ENCODE results near the gene AAMDC.
"Not testable (repeated sequence)": the region's sequence is repeated elsewhere in the genome, so short reads cannot be mapped to it uniquely, and the experiment has no call there.

The AAMDC gene

DNA sequence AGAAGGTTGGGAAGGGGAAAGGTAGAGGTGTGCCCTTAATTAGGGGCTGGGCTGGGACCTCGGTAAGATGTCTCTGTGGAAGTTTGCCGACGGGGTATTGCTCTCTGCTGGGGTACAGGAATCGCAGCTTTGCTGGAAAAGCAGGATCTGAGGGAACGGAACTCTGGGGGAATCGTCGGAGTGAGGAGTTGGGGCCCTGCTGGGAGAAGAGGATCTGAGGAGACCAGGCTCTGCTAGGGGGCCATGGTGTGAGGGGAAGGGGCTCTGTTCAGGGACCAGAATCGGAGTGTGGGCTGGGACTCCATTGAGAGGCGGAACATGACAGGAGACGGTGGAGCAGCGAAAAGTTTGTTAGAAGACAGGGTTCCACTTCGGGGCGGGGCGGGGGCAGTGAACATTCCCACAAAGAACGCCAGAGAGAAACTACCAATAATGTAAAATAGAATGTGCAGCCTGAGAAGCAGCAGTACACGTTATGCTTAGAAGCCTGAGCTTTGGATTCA, 456 bp downstream of the AAMDC start:
- peak; percentile 7 for DNase-seq (ENCODE audit: low read depth)

DNA sequence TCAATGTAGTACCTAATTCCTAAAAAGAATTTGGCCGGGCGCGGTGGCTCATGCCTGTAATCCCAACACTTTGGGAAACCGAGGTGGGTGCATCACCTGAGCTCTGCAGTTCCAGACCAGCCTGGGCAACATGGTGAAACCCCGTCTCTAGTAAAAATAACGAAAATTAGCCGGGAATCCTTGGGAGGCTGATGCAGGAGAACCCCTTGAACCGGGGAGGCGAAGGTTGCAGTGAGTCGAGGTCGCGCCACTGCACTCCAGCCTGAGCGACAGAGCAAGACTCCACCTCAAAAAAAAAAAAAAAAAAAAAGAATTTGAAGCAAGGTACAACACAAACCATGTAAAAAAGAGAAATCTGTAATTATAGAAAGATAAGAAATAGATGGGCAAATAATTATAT, 1.2 kb downstream of the AAMDC start:
- not testable (repeated sequence) for DNase-seq (ENCODE audit: low read depth)

DNA sequence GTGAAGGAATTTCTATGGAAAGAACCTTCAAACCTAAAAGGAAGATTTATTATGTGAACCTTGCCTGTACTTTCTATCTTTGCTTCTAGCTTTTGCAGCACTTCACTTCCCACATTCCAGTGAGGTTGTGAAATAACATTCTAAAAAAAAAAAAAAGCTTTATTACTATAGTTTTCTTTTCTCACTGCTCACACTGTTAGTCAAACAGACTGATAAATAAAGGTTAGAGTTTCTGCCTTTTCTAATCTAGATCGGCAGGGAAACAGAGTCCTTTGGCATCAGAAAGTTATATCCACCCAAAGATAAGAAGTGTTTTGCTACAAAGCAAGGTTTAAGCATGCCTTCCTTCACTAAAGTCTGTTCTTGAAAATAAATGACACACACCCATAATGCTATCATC, 2.8 kb downstream of the AAMDC start:
- DNase-seq (ENCODE audit: low read depth), result no peak

DNA sequence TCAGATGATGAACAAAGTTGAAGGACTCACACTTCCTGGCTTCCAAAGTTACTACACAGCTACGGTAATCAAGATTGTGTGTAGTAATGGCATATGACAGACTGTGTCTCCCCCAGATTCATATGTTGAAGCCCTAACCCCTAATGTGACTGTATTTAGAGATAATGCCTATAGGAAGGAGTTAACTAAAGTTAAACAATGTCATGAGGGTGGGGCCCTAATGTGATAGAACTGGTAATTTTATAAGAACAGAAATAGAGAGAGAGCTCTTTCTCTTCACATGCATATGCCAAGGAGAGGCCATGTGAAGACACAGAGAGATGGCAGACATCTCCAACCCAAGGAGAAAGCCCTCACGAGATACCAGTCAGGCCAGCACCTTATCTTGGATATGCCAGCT, 8.0 kb downstream of the AAMDC start:
- DNase-seq (ENCODE audit: low read depth), result no peak

DNA sequence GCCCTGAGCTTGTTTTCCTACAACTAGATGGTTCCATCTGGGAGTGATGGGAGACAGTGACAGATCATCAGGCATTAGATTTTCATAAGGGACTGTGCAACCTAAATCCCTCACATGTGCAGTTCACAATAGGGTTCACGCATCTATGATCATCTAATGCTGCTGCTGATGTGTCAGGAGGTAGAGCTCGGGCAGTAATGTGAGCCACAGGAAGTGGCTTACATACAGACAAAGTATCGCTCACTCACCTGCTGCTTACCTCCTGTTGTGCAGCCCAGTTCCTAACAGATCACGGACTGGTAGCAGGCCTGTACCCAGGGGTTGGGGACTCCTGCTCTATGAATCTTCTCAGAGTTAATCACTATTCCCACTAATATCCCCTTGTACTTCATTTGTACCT, 12.4 kb downstream of the AAMDC start:
- no peak for DNase-seq (ENCODE audit: low read depth)

DNA sequence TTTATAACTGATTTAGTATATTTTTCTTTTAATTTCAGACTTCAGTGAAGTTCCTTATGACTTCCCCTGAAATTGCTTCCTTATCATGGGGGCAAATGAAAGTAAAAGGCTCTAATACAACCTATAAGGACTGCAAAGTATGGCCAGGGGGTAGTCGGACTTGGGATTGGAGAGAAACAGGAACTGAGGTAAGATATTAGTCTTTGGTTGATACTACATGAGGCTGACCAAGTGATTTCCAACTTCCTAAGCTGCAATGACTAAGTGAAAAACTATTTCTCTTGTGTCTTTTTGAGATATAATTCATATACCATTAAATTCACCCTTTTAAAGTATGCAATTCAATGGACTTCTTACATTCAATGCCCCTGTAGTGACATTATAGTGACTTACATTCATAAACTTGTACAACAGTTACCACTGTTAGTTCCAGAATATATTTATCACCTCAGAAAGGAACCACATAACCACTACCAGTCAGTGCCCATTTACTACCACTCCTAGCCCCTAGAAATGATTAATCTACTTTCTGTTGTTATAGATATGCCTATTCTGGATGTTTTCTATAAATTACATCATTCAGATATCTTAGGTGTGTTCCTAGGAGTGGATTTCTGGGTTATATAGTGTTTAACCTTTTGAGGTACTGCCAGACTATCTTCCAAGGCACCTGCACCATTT, 21.6 kb downstream of the AAMDC start:
- no peak for DNase-seq (ENCODE audit: low read depth)

DNA sequence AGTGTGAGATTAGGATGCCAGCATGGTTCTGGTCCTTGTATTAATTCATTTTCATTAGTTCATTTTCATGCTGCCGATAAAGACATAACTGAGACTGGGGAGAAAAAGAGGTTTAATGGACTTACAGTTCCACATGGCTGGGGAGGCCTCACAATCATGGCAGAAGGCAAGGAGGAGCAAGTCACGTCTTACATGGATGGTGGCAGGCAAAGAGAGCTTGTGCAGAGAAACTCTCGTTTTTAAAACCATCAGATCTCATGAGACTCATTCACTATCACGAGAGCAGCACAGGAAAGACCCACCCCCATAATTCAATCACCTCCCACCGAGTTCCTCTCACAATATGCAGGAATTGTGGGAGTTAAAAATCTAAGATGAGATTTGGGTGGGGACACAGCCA, 22.8 kb downstream of the AAMDC start:
- DNase-seq (ENCODE audit: low read depth), result not testable (repeated sequence)

DNA sequence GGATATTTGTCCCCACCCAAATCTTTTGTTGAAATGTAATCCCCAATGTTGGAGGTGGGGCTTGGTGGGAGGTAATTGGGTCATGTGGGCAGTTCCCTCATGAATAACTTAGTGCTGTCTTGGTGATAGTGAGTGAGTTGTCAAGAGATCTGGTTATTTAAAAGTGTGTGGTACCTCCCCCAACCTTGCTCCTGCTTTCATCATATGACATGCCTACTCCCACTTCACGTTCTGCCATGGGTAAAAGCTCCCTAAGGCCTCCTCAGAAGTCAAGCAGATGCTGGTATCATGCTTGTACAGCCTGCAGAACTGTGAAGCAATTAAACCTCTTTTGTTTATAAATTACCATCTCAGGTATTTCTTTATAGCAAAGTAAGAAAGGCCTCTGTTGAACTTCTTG, 30.6 kb downstream of the AAMDC start:
- DNase-seq (ENCODE audit: low read depth), result no peak

DNA sequence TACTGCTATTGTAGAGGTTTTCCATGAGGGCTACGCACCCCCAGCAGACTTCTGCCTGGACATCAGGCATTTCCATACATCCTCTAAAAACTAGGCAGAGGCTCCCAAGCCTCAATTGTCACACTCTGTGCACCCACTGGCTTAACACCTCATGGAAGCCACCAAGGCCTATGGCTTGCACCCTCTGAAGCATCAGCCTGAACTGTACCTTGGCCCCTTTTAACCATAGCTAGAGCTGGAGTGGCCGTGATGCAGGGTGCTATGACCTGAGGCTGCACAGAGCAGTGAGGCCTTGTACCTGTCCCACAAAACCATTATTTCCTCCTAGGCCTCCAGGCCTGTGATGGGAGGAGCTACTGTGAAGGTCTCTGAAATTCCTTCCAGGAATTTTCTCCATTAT, 33.9 kb downstream of the AAMDC start:
- no peak for DNase-seq (ENCODE audit: low read depth)

DNA sequence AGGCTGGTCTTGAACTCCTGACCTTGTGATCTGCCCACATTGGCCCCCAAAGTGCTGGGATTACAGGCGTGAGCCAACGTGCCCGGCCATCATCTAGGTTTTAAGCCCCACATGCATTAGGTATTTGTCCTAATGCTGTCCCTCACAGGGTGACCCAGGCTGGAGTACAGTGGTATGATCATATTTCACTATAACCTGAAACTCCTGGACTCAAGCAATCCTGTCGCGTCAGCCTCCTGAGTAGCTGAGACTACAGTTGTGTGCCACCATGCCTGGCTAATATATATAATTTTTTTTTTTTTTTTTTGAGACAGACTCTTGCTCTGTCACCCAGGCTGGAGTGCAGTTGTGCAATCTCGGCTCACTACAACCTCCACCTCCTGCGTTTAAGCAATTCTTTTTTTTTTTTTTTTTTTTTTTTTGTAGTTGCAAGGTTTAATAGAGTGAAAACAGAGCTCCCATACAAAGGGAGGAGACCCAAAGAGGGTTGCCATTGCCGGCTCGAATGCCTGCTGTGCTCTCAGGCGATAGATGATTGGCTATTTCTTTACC, 37.0 kb downstream of the AAMDC start:
- not testable (repeated sequence) for DNase-seq (ENCODE audit: low read depth)

DNA sequence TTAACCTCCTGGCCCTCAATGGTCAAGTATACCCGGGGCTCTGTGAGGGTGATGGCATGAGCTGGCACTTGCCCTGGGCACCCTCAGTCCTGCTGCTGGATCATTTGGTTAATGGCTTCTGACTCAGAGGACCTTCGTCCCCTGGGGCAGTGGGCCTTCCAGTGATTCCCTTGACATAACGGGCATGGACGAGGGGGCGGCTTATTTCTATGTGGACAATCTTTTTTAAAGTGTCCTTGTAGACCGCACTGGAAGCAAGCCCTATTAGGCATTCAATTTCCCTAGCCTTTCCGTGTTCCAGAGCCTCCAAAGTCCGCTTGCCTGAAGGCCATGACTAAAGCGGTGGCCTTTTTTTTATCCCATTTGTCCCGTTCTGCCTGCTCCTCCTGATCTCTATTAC, 40.5 kb downstream of the AAMDC start:
- DNase-seq (ENCODE audit: low read depth), result not testable (repeated sequence)

DNA sequence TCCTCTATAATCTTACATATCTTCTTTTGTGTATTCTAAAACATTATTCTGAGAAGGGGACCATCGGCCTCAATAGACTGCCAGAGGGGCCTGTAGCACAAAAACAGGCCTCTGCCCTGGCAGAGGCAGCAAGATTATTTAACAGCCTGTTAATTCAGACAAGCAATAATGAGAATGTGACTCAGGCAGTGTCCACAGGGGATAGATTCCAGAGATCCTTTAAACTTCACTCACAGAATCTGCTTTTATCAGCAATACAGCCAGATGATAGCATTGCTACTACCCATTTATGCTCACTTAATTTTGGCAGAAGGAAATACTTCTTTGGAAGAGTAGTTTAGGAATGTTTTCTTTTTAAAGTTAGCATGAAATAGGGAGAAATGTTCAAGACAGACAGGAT, 44.9 kb downstream of the AAMDC start:
- no peak for DNase-seq (ENCODE audit: low read depth)

DNA sequence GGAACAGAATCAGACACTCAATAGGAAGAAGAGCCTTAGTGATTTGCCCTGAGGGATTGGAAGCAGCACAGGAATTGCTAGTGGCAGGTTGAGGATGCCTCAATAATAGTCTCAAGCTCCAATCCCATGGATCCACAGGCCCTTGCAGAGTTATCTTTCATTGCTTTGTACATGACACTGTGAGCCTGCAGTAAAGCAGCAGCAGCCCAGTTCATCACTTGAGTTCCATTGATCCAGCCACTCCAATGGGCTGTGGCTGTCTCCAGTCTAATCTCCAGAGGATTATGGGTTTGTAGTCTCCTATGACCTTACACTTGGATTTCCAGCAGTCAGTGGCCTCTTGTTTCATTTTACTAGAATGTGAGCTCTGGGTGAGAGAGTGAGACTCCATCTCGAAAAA, 45.4 kb downstream of the AAMDC start:
- DNase-seq (ENCODE audit: low read depth), result no peak

DNA sequence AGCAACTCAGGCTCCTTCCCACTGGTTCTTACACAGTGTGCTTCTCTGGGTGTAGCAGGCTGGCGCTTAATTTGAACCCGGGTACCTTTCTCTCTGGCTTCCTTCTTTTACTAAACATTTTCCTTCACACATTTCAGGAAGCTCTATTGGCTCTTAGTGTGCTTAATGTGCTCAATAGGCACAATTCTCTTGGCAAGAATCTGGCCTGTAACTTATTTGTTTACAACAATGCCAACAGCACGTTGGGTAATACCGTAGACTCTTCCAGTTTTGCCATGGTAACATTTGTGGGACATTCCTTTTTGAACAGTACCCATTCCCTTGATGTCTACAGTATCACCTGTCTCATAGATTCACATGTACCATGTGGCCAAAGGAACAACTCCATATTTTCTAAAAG, 47.8 kb downstream of the AAMDC start:
- no peak for DNase-seq (ENCODE audit: low read depth)

DNA sequence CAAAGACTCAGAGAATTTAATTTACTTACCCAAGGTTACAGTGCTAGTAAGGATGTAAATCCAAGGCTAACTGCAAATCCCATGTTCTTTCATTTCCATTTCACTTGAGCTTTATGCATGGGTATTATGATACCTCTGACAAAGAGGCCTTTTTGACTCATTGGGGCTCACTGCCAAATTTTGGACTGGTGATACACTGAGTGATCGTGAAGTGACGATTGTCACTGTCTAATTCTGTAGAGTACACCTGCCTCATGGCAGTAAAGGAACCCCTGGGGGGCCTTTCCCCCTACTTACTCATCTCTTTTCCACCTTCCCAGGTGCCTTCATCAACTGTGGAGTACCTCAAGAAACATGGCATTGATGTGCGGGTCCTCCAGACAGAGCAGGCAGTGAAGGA, 50.9 kb downstream of the AAMDC start:
- no peak for DNase-seq (ENCODE audit: low read depth)

DNA sequence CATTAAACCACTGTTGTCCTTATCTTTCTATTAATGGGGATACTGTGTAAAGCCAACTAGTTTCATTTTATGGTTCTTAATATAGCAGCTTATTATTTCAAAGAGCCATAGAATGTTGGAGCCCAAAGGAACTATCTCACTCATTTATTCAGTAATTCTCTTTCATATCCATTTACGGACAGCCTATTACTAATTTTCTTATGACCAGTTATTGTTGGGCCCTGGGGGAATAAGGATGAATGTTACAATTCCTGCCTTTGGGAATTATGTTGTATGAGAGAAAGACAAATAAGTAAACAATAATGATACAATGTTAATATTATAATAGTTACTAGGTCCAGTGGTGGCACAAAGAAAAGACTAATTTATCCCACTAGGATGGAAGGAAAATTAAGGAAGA, 52.4 kb downstream of the AAMDC start:
- no peak for DNase-seq (ENCODE audit: low read depth)

DNA sequence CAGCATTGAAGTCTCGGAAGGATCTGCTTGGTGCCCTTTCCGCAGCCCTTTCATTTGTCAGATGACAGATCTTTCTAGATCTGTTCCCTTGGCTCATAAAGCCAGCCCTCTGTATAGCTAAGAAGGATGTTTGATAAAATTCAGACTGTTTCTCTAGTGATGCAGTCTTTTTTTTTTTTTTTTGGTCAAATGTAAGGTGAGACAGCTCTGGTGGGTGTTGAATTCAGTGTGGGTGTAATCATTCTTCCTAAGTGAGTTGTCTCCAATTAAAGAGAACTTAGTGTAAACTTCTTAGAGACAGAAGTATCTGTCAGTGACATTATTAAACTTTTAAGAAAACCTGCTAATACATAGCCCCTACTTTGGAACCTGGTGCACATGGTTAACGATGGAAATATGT, 53.3 kb downstream of the AAMDC start:
- no peak for DNase-seq (ENCODE audit: low read depth)

DNA sequence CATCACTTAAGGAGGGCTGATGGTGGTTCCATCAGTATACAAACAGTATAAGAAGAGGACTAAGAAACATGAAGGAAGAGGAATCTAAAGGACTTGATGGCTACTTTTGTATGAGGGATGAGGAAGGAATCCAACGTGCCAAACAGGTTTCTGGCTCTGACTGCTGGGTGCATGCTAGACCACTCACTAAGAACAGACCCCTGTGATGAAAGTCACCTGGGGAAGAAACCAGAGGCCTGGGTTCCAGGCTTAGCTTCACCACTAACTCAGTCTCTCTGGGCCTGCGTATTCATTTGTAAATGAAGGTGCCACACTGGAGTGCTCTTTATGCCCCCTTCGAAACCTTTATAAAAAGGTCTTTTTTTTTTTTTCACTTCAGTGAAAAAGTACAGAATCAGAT, 55.1 kb downstream of the AAMDC start:
- no peak for DNase-seq (ENCODE audit: low read depth)

DNA sequence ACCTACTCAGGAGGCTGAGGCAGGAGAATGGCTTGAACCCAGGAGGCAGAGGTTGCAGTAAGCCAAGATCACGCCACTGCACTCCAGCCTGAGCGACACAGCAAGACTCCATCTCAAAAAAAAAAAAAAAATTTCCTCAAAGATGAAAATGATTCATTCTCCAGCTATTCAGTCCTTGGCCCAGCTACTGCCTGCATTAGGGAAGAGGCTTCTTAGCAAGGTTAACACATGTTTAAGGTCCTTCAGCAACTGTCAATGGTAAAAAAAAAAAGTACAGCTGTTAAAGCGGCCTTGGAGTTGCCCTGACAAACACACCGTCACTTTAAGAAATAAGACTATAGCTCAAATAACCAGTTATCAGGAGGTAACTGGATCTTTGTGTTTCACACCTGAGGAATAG, 57.3 kb downstream of the AAMDC start:
- DNase-seq (ENCODE audit: low read depth), result peak; percentile 41

DNA sequence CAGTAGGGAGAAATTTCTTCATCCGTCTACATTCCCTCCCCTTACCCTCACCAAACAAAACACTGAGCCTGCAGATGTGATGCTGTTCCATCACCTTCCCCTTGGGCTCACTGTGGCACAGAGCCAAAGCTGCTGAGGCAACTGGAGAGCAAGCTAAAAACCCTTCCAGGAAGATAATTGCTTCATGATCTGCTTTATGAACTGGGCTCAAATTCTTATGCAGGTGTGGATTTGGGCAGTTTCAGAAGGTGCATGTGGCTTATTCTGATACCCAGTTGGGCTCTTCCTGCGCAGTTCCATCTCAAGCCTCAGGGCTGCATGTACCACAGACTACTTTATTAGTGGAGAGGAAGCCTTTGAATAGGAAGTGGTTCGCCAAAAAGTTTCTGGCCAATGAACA, 58.3 kb downstream of the AAMDC start:
- no peak for DNase-seq (ENCODE audit: low read depth)

DNA sequence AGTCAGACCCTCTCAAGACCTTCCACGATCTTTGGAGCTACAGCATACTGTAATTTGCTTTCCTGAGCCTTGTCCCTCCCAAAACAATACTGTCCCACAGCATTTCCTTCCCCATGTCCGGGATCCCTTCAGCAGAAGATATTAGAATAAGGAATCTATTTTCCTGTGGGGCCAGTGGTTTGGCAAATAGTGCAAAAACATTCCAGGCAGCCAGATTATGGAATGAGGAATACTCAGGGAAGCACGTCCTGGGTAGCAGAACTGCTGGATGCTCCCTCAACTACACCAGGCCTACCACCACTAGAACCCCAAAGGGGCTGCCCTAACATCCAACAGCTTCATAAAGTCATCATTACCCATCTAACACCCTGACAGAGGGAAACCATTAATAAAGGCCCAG, 61.5 kb downstream of the AAMDC start:
- DNase-seq (ENCODE audit: low read depth), result no peak

DNA sequence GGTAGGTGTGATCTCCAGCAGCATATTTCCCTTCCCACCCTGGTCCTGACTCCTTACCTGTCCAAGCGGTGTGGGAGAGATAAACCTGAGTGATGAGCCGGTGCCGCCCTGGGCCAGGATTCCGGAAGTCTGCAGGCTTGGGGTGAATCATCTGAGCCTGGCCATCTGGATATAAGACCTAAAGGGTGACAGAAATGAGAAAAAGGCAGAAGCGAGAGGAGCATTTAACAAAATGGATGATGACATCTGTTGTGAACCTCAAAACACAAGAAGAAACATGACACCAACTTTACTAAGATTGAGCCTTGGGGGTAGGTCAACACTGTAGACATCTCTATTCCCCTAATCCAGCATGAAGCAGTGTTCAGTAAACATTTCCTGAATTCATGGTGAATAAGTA, 62.8 kb downstream of the AAMDC start:
- DNase-seq (ENCODE audit: low read depth), result no peak

DNA sequence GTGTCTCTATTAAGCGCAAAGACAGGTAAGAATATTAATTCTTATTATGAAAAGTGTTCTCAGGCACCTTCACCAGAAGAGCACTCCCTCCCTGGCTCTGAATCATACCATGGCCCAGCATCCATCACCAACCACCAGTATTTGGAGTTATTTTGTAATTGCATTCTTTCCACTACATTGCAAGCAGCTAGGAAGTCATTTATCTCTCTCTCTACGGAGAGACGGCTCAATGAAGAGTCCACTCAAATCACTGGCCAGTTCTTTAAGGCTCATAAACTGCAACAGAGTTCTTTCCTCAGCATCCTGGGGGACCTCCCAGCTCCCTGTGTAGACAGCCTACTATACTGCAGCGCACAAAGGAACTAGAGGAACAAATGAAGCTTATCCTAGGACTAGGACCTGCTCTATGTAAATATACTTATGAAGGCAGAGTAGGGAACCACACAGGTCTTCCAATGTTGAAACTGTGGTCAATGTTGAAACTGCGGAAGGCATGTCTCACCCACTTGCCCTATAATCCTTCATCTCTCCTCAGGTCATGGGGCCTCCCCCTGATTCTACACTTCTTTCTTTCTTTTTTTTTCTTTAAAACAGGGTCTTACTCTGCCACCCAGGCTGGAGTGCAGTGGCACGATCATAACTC, 63.4 kb downstream of the AAMDC start:
- DNase-seq (ENCODE audit: low read depth), result no peak

DNA sequence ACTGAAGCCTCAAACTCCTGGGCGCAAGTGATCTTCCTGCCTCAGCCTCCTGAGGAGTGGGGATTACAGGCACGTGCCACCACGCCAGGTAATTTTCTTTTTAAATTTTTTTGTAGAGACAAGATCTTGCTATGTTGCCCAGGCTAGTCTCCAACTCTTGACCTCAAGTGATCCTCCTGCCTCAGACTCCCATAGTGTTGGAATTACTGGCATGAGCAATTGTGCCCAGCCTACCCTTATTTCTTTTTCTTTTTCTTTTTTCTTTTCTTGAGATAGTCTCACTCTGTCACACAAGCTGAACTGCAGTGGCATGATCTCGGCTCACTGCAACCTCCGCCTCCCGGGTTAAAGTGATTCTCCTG, 63.9 kb downstream of the AAMDC start:
- DNase-seq (ENCODE audit: low read depth), result no peak
